Stimulated activated CD4-positive, alpha-beta T cell treated with anti-CD3 and anti-CD28 coated beads, Interleukin-2, amount 100 ng/mL, for 24 hours (primary cell): ENCODE data around the gene CYLC1.

ENCODE experiments used
- DNase-seq, 2 donors: peaks; one replicate each; pipeline ENCODE4 v3.0.0-alpha.2; 2020

CYLC1 gene

GRCh38 chrX:83860846-83861245 lies at the start of gene CYLC1:
Gene CYLC1, plus strand, starts transcription at chrX:83861146. Its CDS starts 37 bp downstream, at chrX:83861183.
- no peak for DNase-seq

- no peak for DNase-seq
These were observed 41.6 kb upstream of the CYLC1 start for GRCh38 chrX:83819304-83819703.

GRCh38 chrX:83829874-83830273 lies 31.1 kb upstream of the CYLC1 start:
- no peak for DNase-seq

- no peak for DNase-seq
These were observed 15.5 kb upstream of the CYLC1 start for GRCh38 chrX:83845397-83845796.

GRCh38 chrX:83847339-83847738 lies 13.6 kb upstream of the CYLC1 start:
- no peak for DNase-seq

- DNase-seq, result no peak
These were observed 27.6 kb downstream of the CYLC1 start for GRCh38 chrX:83888585-83888984.

- no peak for DNase-seq
These were observed 31.5 kb downstream of the CYLC1 start for GRCh38 chrX:83892433-83892832.

- no peak for DNase-seq
These were observed 46.0 kb downstream of the CYLC1 start for GRCh38 chrX:83906921-83907320.

GRCh38 chrX:83916525-83916924 lies 55.6 kb downstream of the CYLC1 start:
- DNase-seq, result no peak

- no peak for DNase-seq
These were observed 73.3 kb downstream of the CYLC1 start for GRCh38 chrX:83934220-83934619.
